GM20000 (cell line): ENCODE results near the gene SKI.

Source experiments
- DNase-seq: peaks from one replicate; pipeline ENCODE4 v3.0.0; 2012; ENCODE audit warnings: low spot score
- CTCF ChIP-seq: IDR thresholded peaks from 2 replicates; pipeline ENCODE4 v1.5.1; 2012; ENCODE audit warnings: mild to moderate bottlenecking, control low read depth; ENCODE audit errors: extremely low read depth, missing control alignments

SKI gene

GRCh38 chr1:2267051-2267830 is 39.1 kb downstream of the SKI start:
- DNase-seq: no peak
- no peak for TF ChIP-seq CTCF

- TF ChIP-seq CTCF: no peak
- DNase-seq: no peak
These were observed 39.7 kb downstream of the SKI start for GRCh38 chr1:2267862-2268261.

- no peak for TF ChIP-seq CTCF
- DNase-seq: no peak
These were observed 40.4 kb downstream of the SKI start for GRCh38 chr1:2268285-2269056.

- DNase-seq: no peak
- no peak for TF ChIP-seq CTCF
These were observed 41.2 kb downstream of the SKI start for GRCh38 chr1:2269193-2269921.

- TF ChIP-seq CTCF: no peak
- DNase-seq: no peak
These were observed 41.8 kb downstream of the SKI start for GRCh38 chr1:2269922-2270259.

- no peak for DNase-seq
- no peak for TF ChIP-seq CTCF
These were observed 42.4 kb downstream of the SKI start for GRCh38 chr1:2270260-2271100.
